GM12891 (cell line): ENCODE data around the gene FOXK1.

Source experiments
- POLR2A ChIP-seq: IDR thresholded peaks from 2 replicates; pipeline ENCODE4 v1.6.1; 2011; ENCODE audit warnings: low read depth, low read length, control low read depth
- TAF1 ChIP-seq: IDR thresholded peaks from 2 replicates; pipeline ENCODE4 v1.6.1; 2011; ENCODE audit warnings: low read depth, low read length, control low read depth

- no peak for TF ChIP-seq POLR2A
- no peak for TF ChIP-seq TAF1
Observed at GRCh38 chr7:4784799-4785198, 102.7 kb downstream of the FOXK1 start.
